HUES6 (cell line): ENCODE data around the gene SLC39A1.
"Not testable (repeated sequence)": the region's sequence is repeated elsewhere in the genome, so short reads cannot be mapped to it uniquely, and the experiment has no call there.

Experiments used
- H3K27ac ChIP-seq: 2 replicates; pipeline ENCODE4 v1.7.0; 2013; ENCODE audit warnings: low read depth, mild to moderate bottlenecking, low read length, inconsistent platforms
- H3K27me3 ChIP-seq: 2 replicates; pipeline ENCODE4 v1.6.1; 2013; ENCODE audit warnings: low read length; ENCODE audit not compliant: control insufficient read depth, insufficient read depth
- H3K36me3 ChIP-seq: 2 replicates; pipeline ENCODE4 v1.6.1; 2013; ENCODE audit warnings: low read length; ENCODE audit not compliant: control insufficient read depth, insufficient read depth
- H3K4me1 ChIP-seq: 2 replicates; pipeline ENCODE4 v1.6.1; 2013; ENCODE audit warnings: low read length; ENCODE audit not compliant: control insufficient read depth, insufficient read depth
- H3K4me3 ChIP-seq: 2 replicates; pipeline ENCODE4 v1.5.1; 2013; ENCODE audit warnings: low read depth, low read length
- H3K9ac ChIP-seq: one replicate; pipeline ENCODE4 v1.6.1; 2013; ENCODE audit warnings: mild to moderate bottlenecking, low read length
- H3K9me3 ChIP-seq: 2 replicates; pipeline ENCODE4 v1.6.1; 2013; ENCODE audit warnings: low read depth, low read length; ENCODE audit not compliant: control insufficient read depth, insufficient read depth

Gene SLC39A1

DNA sequence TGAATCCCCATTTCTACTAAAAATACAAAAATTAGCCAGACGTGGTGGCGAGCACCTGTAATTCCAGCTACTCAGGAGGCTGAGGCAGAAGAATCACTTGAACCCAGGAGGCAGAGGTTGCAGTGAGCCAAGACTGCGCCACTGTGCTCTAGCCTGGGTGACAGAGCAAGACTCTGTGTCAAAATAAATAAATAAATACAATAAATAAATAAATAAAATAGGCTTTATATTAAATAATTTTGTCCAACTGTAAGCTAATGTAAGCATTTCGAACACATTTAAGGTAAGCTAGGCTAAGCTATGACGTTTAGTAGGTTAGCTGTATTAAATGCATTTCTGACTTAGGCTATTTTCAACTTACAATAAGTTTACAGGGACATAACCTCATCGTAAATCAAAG is 52.8 kb downstream of the SLC39A1 start:
- H3K4me1 ChIP-seq, H3K9ac ChIP-seq, H3K9me3 ChIP-seq, H3K27me3 ChIP-seq, H3K27ac ChIP-seq, H3K4me3 ChIP-seq: not testable (repeated sequence)
- H3K36me3 ChIP-seq, result peaks cover 14% of the 10 kb centered on the region
